ENCODE data around the gene LIF.

GRCh38 chr22:30224161-30224857 lies 22.2 kb downstream of the LIF start:
- TF ChIP-seq JUND (IDR thresholded peaks at IDR 0.05) (no peak), CTCF (IDR thresholded peaks at IDR 0.05; ENCODE audit: low read depth, low read length, missing input control) (no peak), REST (IDR thresholded peaks at IDR 0.05) (no peak), MAX (IDR thresholded peaks at IDR 0.05) (no peak), RXRA (IDR thresholded peaks at IDR 0.05) (no peak), TAF1 (conservative IDR thresholded peaks at IDR 0.05) (no peak), ATF3 (IDR thresholded peaks at IDR 0.05) (no peak), YY1 (IDR thresholded peaks at IDR 0.05) (no peak), RAD21 (IDR thresholded peaks at IDR 0.05) (no peak)

Measured in liver (tissue), 3 donors.